Measurements from ENCODE around the gene DPF3. TPM values are rescaled to one million over a fixed set of nuclear protein-coding genes. Genes with fewer than 3 reads are reported as not detected.

Gene DPF3
- total RNA-seq, 1 experiment from 2014 or later, result not detected

DNA sequence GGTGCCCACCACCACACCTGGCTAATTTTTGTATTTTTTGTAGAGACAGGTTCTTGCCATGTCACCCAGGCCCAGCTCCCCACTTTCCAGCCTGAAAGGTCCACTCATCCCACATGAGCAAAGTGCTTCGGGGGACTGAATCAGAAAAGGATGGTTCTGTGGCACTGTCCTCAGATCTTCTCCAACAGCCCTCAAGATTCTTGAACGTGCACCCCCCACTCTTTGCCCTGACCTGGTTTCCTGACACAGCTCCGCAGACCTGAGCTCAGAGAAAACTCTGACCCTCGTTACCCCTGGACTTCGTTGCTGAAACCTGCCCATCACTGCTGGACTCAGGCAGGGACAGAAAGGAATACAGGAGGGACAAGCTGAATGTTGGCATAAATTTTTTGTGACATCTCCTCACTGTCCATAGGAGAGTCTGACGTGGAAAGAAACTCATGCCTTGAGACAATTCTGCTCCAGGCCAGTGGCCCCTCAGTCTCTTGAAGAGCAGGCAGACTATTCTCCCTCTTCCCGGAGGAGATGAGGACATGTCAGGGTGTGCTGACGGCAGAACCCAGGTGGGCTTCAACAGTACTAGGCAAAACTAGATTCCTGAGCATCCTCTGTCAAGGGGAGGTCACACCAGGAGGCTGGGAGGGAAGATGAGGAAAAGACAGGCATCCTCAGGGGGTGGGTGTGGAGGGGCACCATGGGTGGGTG, 149.3 kb downstream of the DPF3 start:
- H3K4me2 ChIP-seq, result no peak overlapping the region
- intact Hi-C loops (cut with micrococcal nuclease; ENCODE audit: unreplicated experiment), result no loop called here
- no peaks in the 10 kb centered on the region for H3F3A ChIP-seq (ENCODE audit: insufficient read depth, low read depth)
- TF ChIP-seq, protein P1, sequence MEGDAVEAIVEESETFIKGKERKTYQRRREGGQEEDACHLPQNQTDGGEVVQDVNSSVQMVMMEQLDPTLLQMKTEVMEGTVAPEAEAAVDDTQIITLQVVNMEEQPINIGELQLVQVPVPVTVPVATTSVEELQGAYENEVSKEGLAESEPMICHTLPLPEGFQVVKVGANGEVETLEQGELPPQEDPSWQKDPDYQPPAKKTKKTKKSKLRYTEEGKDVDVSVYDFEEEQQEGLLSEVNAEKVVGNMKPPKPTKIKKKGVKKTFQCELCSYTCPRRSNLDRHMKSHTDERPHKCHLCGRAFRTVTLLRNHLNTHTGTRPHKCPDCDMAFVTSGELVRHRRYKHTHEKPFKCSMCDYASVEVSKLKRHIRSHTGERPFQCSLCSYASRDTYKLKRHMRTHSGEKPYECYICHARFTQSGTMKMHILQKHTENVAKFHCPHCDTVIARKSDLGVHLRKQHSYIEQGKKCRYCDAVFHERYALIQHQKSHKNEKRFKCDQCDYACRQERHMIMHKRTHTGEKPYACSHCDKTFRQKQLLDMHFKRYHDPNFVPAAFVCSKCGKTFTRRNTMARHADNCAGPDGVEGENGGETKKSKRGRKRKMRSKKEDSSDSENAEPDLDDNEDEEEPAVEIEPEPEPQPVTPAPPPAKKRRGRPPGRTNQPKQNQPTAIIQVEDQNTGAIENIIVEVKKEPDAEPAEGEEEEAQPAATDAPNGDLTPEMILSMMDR (conservative IDR thresholded peaks at IDR 0.05), result no peak
- no peak for TF ChIP-seq EZH2 (IDR thresholded peaks at IDR 0.05; ENCODE audit: low read depth)
- no peak overlapping the region for H3K27ac ChIP-seq
- H2AFZ ChIP-seq, result no peak overlapping the region
- H3K9me2 ChIP-seq (ENCODE audit: insufficient read depth), result no peaks in the 10 kb centered on the region
- CTCF ChIA-PET, result no interaction called here
- no peak for DNase-seq
- no peak overlapping the region for H3K4me3 ChIP-seq
- H3K79me2 ChIP-seq (ENCODE audit: low read depth), result no peaks in the 10 kb centered on the region
- peaks cover 63% of the 10 kb centered on the region for H3K27me3 ChIP-seq (ENCODE audit: insufficient read depth, low read depth)
- H3K36me3 ChIP-seq (ENCODE audit: low read depth), result no peaks in the 10 kb centered on the region
- H4K20me1 ChIP-seq (ENCODE audit: insufficient read depth), result no peaks in the 10 kb centered on the region
- no peaks in the 10 kb centered on the region for H3K9me3 ChIP-seq (ENCODE audit: insufficient read depth, low read depth)
- no TSS peak for BruUV-seq (replicated peaks)
- POLR2A ChIA-PET (ENCODE audit: unreplicated experiment), result no interaction called here
- H3K4me1 ChIP-seq (replicated peaks; ENCODE audit: insufficient read depth), result no peaks in the 10 kb centered on the region

DNA sequence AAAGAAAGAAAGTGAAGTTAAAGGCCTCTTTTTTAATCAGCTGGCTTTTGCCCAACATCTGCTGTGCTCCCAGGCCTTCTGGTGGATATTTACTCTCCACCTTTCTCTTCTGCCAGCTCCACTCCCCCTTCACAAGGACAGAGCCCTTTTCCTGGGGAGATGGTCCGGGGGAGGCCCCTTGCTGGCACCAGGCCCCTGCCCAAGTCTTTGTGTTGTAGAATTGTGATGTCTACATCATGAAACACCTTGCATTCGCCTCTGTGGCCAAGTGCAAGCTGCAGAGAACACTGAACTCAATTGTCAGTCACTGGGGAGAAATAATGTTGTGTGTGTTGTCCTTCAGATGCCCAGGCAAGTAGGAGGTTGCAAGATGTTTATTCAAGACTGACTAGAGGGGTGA, 150.3 kb downstream of the DPF3 start:
- Histone ChIP-seq H3K79me2 (ENCODE audit: low read depth) (no peaks in the 10 kb centered on the region), H3K9me3 (ENCODE audit: insufficient read depth, low read depth) (no peaks in the 10 kb centered on the region), H3K4me2 (no peak overlapping the region), H3K27me3 (ENCODE audit: insufficient read depth, low read depth) (peaks cover 72% of the 10 kb centered on the region), H3F3A (ENCODE audit: insufficient read depth, low read depth) (no peaks in the 10 kb centered on the region), H2AFZ (no peak overlapping the region), H3K4me1 (replicated peaks; ENCODE audit: insufficient read depth) (no peaks in the 10 kb centered on the region), H3K27ac (no peak overlapping the region), H3K36me3 (ENCODE audit: low read depth) (no peaks in the 10 kb centered on the region), H4K20me1 (ENCODE audit: insufficient read depth) (no peaks in the 10 kb centered on the region), H3K4me3 (no peak overlapping the region), H3K9me2 (ENCODE audit: insufficient read depth) (no peaks in the 10 kb centered on the region)
- TF ChIP-seq, protein P1 (conservative IDR thresholded peaks at IDR 0.05), result no peak
- TF ChIP-seq EZH2 (IDR thresholded peaks at IDR 0.05; ENCODE audit: low read depth), result no peak
- no TSS peak for BruUV-seq (replicated peaks)
- intact Hi-C loops (cut with micrococcal nuclease; ENCODE audit: unreplicated experiment), result no loop called here
- ChIA-PET CTCF (no interaction called here), POLR2A (ENCODE audit: unreplicated experiment) (no interaction called here)
- no peak for DNase-seq

DNA sequence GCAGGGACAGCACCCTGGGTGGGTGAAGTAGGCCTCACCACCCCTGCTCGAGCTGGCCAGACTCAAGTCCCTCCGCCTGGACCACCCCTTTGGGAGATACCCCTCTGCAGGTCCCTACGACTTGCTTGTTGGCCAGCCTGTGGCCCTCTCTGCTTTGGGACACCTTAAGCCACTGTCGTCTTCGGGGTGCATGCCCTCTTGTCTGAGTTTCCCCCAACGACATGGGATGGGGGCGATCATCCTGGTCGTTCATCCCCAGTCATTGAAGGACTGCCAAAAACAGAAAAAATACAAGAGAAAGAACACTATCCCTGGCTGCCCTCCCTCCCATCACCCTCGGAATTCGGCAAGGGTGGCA, 151.1 kb downstream of the DPF3 start:
- H3K9me2 ChIP-seq (ENCODE audit: insufficient read depth), result no peaks in the 10 kb centered on the region

More for the DNA sequence above, 151.1 kb downstream of the DPF3 start:
- POLR2A ChIA-PET (ENCODE audit: unreplicated experiment), result no interaction called here
- no peak overlapping the region for H3K4me2 ChIP-seq
- H3K36me3 ChIP-seq (ENCODE audit: low read depth), result no peaks in the 10 kb centered on the region
- no peak for TF ChIP-seq EZH2 (IDR thresholded peaks at IDR 0.05; ENCODE audit: low read depth)
- TF ChIP-seq, protein P1 (conservative IDR thresholded peaks at IDR 0.05), result no peak
- H2AFZ ChIP-seq, result no peak overlapping the region
- no peaks in the 10 kb centered on the region for H4K20me1 ChIP-seq (ENCODE audit: insufficient read depth)
- H3K27me3 ChIP-seq (ENCODE audit: insufficient read depth, low read depth), result peaks cover 76% of the 10 kb centered on the region
- no peaks in the 10 kb centered on the region for H3F3A ChIP-seq (ENCODE audit: insufficient read depth, low read depth)
- H3K27ac ChIP-seq, result no peak overlapping the region
- no peak overlapping the region for H3K4me3 ChIP-seq
- intact Hi-C loops (cut with micrococcal nuclease; ENCODE audit: unreplicated experiment), result no loop called here
- no peaks in the 10 kb centered on the region for H3K9me3 ChIP-seq (ENCODE audit: insufficient read depth, low read depth)
- no peaks in the 10 kb centered on the region for H3K79me2 ChIP-seq (ENCODE audit: low read depth)
- BruUV-seq (replicated peaks), result no TSS peak
- CTCF ChIA-PET, result no interaction called here
- no peaks in the 10 kb centered on the region for H3K4me1 ChIP-seq (replicated peaks; ENCODE audit: insufficient read depth)
- DNase-seq, result no peak
